HEK293 (cell line): ENCODE results near the gene KPNA3.

Experiments used
- CTCF ChIP-seq: fragments of 450-650 bp; formaldehyde crosslinking; IDR thresholded peaks from 2 replicates; pipeline ENCODE4 v1.5.1; 2016; ENCODE audit warnings: missing biosample characterization, missing genetic modification characterization
- MZF1 ChIP-seq: fragments of 450-650 bp; formaldehyde crosslinking; IDR thresholded peaks from 2 replicates; pipeline ENCODE4 v1.5.1; 2017; ENCODE audit warnings: missing biosample characterization, missing genetic modification characterization, borderline replicate concordance
- REST ChIP-seq: fragments of 450-650 bp; formaldehyde crosslinking; IDR thresholded peaks from 2 replicates; pipeline ENCODE4 v1.5.1; 2016; ENCODE audit warnings: missing biosample characterization, missing genetic modification characterization
- TCF7L2 ChIP-seq: IDR thresholded peaks from 2 replicates; pipeline ENCODE4 v1.6.1; 2011; ENCODE audit warnings: low read depth, mild to moderate bottlenecking, inconsistent platforms, low read length, moderate library complexity, borderline replicate concordance
- ZBTB10 ChIP-seq: fragments of 450-650 bp; formaldehyde crosslinking; IDR thresholded peaks from 2 replicates; pipeline ENCODE4 v1.5.1; 2016; ENCODE audit warnings: missing biosample characterization, missing genetic modification characterization
- ZBTB8A ChIP-seq: fragments of 450-650 bp; formaldehyde crosslinking; IDR thresholded peaks from 2 replicates; pipeline ENCODE4 v1.5.1; 2016; ENCODE audit warnings: missing biosample characterization, missing genetic modification characterization
- ZNF114 ChIP-seq: fragments of 450-650 bp; formaldehyde crosslinking; IDR thresholded peaks from 2 replicates; pipeline ENCODE4 v1.5.0; 2017; ENCODE audit warnings: missing biosample characterization, missing genetic modification characterization
- ZNF2 ChIP-seq: fragments of 450-650 bp; formaldehyde crosslinking; IDR thresholded peaks from 2 replicates; pipeline ENCODE4 v1.5.1; 2016; ENCODE audit warnings: missing biosample characterization, missing genetic modification characterization
- ZNF747 ChIP-seq: fragments of 450-650 bp; formaldehyde crosslinking; IDR thresholded peaks from 2 replicates; pipeline ENCODE4 v1.5.1; 2016; ENCODE audit warnings: missing biosample characterization, missing genetic modification characterization
- ZNF76 ChIP-seq: fragments of 450-650 bp; formaldehyde crosslinking; IDR thresholded peaks from 2 replicates; pipeline ENCODE4; 2016; ENCODE audit warnings: low read depth, missing biosample characterization, missing genetic modification characterization, borderline replicate concordance
- ZNF830 ChIP-seq: fragments of 450-650 bp; IDR thresholded peaks from 2 replicates; pipeline ENCODE4 v1.5.0; 2018; ENCODE audit warnings: missing biosample characterization, missing genetic modification characterization, low read depth, mild to moderate bottlenecking, moderate library complexity
- TF ChIP-seq, protein P1 (sequence below): fragments of 450-650 bp; formaldehyde crosslinking; IDR thresholded peaks from 2 replicates; pipeline ENCODE4 v1.5.1; 2016; ENCODE audit warnings: missing biosample characterization, missing genetic modification characterization

DNA sequence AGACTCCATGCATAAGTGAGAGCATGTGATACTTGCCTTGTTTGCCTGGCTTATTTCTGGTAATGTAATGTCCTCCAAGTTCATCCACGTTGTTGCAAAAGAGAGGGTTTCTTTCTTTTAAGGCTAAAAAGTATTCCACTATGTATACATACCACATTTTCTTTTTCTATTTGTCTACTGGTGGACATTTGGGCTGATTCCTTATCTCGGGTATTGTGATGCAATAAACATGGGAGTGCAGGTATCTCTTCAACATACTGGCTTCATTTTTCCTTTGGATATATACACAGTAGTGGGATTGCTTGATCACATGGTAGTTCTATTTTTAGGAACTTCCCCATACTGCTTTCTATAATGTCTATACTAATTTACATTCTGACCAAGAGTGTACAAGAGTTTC is 51.6 kb downstream of the KPNA3 start:
- TF ChIP-seq, protein P1, sequence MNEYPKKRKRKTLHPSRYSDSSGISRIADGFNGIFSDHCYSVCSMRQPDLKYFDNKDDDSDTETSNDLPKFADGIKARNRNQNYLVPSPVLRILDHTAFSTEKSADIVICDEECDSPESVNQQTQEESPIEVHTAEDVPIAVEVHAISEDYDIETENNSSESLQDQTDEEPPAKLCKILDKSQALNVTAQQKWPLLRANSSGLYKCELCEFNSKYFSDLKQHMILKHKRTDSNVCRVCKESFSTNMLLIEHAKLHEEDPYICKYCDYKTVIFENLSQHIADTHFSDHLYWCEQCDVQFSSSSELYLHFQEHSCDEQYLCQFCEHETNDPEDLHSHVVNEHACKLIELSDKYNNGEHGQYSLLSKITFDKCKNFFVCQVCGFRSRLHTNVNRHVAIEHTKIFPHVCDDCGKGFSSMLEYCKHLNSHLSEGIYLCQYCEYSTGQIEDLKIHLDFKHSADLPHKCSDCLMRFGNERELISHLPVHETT (tag by site-specific recombination): no peak
- TF ChIP-seq ZNF747 (no peak), ZNF2 (tag by site-specific recombination) (no peak), CTCF (tag by site-specific recombination) (no peak), ZBTB10 (tag by site-specific recombination) (no peak), ZBTB8A (tag by site-specific recombination) (no peak), ZNF830 (tag by site-specific recombination) (no peak), MZF1 (no peak), TCF7L2 (no peak), REST (tag by site-specific recombination) (no peak), ZNF114 (tag by site-specific recombination) (no peak), ZNF76 (no peak)
